ENCODE data around the gene LTBP1.

Gene LTBP1

DNA sequence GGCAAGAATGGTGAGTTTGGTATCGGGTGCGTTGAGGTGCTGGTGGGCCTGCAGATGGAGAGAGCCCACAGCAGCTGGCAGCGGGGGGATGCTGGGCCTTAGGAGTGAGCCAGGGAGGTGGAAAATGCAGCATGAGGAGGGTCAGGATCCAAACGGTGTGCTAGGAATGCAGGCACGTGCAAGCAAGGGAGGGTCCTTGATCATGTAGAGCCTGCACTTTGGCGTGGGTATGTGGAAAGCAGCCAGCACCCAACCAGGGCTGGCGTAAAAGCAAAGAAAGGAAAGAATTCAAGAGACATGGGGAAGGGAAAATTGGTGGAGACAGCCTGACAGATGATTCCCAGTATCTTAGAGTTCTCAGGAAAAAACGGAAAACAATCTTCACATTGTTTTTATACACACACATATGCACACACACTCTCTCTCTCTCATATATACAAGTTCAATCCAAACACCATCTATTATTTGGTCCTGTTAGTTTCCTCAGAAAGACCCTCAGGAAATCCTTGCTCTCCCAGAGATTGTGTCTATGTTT, 46.3 kb downstream of the LTBP1 start:
- intact Hi-C loops (cut with DNase I): no loop called here
- no peak for DNase-seq

DNA sequence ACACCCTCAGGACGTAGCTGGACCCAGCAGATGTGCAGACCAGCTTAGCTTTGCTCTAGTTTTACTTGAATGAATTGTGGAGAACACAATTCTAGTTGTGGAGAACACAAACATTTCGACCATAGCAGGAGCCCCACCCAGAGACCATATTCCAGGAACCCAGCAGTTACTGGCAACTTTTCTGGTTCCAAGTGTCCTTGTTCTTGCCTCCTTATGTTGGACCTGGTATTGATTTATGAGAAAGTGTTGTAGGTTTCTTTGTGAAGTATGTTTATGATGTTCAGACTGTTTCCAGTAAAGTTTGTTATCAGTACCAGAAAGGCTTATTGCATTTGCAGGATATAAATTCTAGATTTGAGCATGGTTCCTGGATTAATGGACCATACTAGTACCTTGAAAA, 51.0 kb downstream of the LTBP1 start:
- DNase-seq: no peak
- intact Hi-C loops (cut with DNase I): no loop called here

DNA sequence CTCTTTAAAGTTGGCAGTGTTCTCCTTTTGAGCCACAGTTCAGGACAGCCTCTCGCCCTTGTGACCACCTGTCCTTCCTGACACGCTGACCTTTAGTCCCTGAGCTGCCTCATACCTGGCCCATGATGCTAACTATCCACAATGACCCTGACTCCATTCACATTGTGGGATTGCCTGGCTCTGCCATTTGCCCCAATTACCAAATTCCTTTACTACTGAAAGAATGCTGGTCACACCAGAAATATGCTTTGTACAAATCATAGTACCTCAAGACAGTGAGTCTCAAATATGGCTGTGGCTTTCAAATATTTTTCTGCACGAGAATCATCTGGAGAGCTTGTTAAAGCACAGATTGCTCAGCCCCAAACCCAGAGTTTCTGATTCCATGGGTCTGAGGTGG, 54.2 kb downstream of the LTBP1 start:
- DNase-seq: no peak
- intact Hi-C loops (cut with DNase I): no loop called here

DNA sequence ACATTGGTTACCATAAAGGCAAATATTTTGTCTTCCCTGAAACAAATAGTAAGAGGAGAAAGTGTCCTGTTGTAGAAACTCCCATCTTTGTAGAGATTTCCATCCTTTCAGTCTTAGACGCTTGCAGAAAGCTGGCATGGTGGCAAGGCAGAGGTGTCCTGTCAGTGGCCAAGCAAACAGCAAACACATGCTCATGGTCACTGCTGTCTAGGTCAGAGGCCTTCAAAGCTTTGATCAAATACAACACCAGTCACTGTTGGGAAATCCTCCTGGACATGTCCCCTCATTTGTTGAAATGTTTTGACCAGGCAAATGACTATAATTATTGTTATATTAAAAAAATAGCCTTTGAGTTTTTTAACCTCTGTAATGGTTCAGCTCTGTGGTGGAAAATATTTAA, 55.1 kb downstream of the LTBP1 start:
- no peak for DNase-seq
- intact Hi-C loops (cut with DNase I): no loop called here

DNA sequence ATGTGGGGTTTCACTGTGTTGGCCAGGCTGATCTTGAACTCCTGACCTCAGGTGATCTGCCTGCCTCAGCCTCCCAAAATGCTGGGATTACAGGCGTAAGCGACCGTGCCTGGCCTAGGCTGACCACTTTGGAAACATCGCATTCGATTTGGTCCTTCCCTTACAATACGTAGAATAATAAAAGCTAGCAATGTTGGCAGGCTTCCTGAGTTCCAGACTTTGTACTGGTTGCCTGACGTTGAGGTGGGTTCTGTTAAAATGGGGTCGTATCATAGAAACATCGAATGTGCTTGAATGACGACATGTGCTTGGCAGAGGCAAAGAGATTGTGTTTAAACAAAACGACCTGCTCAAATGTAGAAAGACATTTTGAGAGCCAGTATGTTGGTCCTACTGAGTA, 56.1 kb downstream of the LTBP1 start:
- intact Hi-C loops (cut with DNase I): no loop called here
- DNase-seq: no peak

DNA sequence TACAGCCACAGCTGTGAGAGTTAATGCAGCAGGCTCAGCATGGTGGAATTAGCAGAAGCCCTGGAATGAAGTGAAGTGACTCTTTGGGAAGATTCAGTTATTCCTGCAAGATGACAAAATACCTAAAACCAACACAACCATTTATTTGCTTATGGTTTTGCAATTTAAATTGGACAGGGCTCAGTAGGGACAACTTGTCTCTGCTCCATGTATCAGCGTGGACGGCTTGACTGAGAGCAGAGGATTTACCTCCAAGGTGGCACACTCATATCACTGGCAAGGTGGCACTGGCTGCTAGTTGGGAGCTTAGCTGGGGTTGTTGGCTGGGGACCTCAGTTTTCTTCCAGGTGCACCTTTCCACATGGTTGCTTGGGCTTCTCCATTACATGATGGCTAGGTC, 58.3 kb downstream of the LTBP1 start:
- DNase-seq: no peak
- intact Hi-C loops (cut with DNase I): no loop called here

DNA sequence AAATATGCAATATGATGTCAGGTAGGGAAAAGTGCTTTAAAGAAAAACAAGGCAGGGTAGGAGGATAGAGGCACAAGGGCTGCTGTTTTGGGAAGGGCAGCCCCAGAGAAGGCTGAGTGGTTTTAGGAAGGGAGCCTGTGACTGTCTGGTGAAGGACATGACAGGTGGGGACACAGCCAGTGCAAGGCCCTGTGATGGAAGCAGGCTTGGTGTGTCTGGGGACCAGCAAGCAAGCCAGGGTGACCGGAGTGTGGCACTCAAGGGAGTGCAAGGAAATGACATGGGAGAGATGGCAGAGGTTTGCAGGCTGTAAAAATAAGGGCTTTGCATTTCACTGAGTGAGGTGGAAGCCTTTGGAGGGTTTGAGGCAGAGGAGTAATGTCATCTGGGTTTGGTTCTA, 62.0 kb downstream of the LTBP1 start:
- no peak for DNase-seq
- intact Hi-C loops (cut with DNase I): no loop called here

DNA sequence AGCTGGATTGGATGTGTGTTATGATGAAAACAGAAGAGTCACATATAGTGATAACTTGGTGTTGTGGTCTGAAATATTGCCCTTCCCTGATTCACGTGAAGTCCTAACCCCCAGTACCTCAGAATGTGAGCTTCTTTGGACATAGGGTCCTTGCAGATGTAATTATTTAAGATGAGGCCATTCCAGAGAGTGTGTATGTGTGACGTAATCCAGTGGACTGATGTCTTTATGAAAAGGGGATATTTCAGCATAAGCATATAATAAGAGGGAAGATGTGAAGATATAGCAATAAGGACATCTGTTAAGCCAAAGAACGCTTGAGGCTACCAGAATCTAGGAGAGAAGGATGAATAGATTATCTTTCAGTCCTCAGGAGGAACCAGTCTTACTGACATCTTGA, 62.5 kb downstream of the LTBP1 start:
- intact Hi-C loops (cut with DNase I): no loop called here
- no peak for DNase-seq

DNA sequence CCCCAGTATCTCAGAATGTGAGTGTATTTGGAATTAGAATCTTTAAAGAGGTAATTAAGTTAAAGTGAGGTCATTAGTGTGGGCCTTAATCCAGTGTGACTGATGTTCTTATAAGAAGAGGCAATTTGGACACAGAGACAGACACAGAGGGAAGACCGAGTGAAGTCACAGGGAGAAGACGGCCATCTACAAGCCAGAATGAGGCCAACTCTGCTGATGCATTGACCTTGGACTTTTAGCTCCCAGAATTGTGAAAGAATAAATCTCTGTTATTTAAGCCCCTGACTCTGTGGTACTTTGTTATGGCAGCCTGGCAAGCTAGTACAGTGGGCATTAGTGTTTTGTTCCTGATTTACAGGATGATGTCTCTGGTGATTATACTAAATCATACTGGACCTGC, 64.6 kb downstream of the LTBP1 start:
- intact Hi-C loops (cut with DNase I): no loop called here
- DNase-seq: no peak

DNA sequence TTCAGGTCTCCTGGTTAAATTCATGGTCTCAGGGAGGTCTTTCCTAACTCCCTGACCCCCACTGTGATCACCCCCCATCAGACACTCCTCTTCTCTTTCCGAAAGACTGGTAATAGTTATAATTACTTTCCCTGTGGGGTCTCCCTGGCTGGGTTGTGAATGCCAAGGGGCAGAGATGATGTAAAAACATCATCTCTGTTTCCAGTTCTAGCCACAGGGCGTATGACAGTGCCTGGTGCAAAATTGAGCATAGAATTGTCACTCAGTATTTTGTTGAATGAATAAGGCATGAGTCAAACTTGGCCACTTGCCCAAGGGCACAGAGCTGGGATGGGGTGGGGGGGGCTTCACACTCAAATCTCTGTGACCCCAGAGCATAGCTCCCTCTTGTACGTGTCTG, 65.2 kb downstream of the LTBP1 start:
- no peak for DNase-seq
- intact Hi-C loops (cut with DNase I): no loop called here

DNA sequence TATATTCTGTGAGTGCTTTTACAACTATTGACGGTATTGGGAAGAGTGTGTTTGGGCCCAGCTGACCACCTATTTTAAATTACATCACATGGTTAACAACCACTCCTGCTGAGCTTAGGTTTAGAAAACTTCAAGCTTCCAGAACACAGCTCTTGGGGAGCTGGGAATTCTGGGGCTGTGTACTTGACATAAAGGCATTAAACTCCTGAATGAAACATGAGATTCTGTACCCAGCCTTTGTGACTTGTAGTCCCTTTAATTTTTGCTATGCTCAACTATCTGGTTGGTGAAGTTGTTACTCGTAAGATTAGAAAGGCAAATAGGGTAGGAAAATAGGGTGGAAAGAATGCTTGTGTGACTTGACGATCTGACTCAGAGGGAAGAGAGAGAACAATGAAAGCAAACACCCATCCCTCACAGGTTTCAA, 66.9 kb downstream of the LTBP1 start:
- DNase-seq: no peak
- intact Hi-C loops (cut with DNase I): no loop called here

DNA sequence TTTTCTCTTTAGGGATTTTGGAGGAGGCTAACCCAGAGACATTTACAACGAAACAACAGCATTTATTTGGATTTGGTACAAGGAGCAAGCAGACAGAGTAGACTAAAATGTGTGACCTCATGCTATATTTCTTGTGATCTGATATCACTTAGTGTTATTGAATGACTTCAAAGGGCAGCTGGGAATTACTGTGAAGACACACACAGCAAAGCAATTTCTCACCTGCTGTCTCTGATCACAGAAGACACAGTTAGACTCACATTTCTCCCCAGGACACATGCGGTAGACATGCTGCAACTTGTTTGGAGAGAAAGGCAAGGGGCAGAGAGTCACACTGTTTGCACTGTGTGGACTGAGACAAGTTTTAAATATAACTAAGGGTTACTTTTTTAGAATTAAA, 67.5 kb downstream of the LTBP1 start:
- no peak for DNase-seq
- intact Hi-C loops (cut with DNase I): no loop called here

DNA sequence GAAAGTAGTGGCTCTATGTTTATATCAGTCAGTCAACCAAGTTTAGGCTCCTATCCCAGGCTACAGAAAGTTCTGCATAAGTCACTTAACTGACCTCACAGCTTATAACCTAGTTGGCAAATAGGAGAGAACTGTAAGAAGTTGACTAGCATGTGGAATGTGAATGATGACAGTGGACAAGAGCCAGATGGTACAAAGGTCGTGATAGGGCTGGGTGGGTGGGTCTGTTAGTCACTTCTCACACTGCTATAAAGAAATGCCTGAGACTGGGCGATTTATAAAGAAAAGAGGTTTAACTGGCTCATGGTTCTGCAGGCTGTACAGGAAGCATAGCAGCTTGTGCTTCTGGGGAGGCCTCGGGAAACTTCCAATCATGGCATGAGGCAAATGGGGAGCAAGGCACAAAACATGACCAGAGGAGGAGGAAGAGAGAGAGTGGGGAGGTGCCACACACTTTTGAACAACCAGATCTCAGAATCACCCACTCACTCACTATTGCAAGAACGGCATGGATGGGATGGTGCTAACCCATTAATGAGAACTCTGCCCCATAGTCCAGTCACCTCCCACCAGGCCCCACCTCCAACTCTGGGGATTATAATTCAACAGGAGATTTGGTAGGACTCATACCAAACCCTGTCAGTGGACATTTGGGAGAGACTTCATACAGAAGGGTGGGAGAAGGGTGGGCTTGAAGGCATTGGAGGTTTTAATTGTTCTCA, 68.8 kb downstream of the LTBP1 start:
- intact Hi-C loops (cut with DNase I): no loop called here
- no peak for DNase-seq

DNA sequence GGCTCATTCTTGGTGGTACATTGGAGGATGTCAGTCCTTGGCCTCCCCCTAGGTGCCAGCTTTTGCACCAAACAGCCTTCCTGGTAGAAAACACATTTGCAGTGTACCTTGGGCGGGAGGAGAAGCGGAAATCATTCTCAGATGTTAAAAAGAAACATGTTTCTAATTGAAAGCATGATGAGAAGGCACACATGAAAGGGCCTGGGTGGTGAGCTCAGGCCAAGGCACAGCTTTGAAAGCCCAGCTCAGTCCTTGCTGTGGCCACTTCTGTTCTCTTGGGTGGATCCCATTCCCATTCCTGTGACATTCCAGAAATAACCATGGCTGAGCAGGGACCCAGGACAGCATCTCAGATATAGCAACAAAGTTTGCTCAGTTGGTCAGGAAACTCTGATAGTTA, 71.5 kb downstream of the LTBP1 start:
- intact Hi-C loops (cut with DNase I): no loop called here
- DNase-seq: no peak

DNA sequence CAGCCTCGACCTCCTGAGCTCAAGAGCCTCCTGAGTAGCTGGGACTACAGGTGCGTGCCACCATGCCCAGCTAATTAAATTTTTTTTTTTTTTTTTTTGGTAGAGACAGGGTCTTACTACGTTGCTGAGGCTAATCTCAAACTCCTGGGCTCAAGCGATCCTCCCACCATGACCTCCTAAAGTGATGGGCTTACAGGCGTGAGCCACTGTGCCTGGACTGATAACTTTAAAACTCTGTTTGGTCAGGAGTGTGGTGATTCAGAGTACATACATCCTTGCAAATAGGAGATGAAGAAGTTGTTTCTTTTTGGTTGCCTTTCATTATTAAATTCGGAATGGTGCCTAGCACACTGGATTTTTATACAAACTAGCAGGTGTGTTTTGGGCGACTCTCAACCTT, 73.0 kb downstream of the LTBP1 start:
- no peak for DNase-seq
- intact Hi-C loops (cut with DNase I): no loop called here

DNA sequence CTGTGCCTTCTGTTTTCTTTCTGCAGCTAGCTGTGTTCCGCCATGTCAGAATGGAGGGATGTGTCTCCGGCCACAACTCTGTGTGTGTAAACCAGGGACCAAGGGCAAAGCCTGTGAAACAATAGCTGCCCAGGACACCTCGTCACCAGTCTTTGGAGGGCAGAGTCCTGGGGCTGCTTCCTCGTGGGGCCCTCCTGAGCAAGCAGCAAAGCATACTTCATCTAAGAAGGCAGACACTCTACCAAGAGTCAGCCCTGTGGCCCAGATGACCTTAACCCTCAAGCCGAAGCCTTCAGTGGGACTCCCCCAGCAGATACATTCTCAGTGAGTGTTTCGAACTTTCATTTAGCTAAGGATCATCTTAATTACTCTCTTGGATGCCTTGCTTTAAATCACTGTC, 74.1 kb downstream of the LTBP1 start:
- no peak for DNase-seq
- intact Hi-C loops (cut with DNase I): no loop called here

DNA sequence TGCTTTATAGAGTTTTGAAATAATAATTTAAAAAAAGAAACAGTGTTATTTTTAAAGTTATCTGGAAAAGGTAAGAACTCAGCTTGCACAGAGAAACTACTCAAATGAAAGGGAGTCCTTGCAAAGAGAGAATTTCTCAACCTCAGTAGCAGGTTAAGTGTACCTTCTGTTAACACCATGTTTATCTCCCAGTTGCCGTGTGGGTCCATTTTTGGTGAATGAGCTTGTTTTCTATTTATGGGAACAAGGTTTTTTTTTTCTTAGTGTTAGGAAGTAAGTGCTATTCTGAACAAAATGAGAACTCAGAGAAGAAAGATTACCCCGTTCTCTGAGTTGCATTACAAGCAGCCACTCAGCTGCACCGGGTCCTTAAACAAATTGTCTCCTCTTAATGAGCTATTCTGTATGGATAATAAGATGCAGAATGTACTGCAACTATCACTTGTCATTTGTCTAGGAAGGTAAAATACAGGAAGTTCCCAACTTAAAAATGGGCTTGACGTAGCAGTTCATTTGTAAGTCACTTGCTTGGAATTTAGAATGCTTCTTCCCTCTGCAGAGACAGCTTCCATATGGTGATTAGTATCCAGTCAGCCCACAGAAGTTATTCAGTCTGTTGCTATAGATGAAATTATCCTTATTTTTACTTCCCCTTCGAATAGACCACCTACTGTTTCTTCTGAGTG, 74.9 kb downstream of the LTBP1 start:
- DNase-seq: no peak
- intact Hi-C loops (cut with DNase I): no loop called here

DNA sequence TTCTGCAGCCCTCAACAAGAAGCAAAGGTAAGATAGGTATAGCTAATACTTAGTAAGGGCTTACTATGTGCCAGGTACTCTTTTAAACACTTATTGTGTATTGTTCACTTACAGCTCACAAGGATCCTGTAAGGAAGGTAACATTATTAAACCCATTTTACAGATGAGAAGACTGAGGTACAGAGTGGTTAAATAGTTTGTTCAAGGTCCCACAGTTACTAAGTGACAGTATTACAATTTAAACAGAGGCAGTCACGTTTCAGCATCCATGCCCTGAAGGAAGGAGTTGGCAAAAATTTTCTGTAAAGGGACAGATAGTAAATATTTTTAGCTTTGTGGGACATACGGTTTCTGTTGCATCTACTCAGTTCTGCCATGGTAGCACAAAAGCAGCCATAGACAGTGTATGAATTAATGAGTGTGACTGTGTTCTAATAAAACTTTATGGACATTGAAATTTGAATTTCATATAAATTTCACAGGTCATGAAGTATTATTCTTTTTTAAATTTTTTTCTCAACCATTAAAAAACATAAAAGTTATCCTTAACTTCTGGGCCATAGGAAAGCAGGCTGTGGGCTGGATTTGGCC, 75.7 kb downstream of the LTBP1 start:
- intact Hi-C loops (cut with DNase I): no loop called here
- no peak for DNase-seq

DNA sequence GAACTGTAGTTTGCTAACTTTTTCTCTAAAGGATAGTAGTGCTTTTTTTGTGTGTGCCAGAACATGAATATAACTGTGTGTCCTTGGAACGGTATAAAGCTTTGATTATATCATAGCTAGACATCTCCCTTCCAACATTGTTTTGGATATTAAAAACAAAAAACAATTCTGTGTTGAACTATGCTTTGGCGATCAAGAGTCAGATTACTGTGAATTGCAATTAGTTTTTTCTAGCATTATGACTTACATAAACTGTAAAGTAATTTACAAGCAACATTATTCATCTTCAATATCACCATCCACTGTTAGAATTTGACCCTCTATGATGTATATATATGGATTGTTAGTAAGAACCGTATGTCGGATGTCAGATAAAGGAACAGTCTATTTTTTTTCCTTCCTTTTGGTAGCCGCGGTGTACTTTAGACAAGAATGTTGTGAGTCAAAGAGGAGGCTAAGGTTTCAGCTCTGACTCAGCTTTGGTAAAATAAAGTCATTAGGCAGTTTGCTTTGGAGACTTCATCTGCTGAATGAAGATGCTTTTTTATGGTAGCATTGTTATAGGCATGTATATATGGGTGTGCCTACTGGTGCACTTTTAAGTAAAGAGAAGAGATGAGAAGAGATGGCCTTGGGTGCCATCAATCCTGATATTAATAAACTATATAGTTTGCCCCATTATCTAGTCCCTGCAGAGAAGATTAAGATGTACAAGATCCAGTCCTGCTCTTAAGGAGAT, 76.4 kb downstream of the LTBP1 start:
- intact Hi-C loops (cut with DNase I): no loop called here
- DNase-seq: no peak

DNA sequence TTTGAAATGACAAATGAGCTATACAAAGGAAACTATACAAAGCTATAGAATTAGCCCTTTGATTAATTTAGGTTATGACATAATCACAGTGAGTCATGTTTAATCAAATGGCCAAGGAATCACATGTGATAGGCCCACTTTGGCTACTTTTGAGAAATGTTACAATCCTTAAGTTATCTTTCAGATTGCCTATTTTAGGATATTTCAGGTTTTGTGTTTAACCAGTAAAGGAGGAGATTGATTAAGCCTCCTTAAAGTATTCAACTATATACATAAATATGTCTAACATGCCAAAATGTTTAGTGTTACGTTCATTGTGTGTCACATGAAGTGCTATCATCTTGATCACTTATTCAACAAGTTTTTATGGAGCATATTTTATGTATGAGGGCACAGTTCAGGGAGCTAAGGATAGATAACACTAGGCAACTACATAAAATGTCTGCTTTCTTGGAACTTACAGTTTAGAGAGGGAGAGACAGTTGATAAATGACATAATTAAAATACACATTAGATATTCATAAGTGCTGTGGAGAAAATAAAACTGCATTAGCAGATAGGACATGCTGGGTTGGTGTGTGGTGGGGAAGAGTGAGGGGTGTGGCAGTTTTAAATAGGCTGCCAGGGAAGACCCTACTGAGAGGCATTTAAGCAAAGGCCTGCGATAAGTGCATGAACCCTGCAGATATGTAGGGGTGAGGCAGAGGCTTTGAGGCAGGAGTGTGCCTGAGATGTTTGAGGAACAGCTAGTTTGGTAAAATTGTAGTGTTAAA, 77.2 kb downstream of the LTBP1 start:
- no peak for DNase-seq
- intact Hi-C loops (cut with DNase I): no loop called here

DNA sequence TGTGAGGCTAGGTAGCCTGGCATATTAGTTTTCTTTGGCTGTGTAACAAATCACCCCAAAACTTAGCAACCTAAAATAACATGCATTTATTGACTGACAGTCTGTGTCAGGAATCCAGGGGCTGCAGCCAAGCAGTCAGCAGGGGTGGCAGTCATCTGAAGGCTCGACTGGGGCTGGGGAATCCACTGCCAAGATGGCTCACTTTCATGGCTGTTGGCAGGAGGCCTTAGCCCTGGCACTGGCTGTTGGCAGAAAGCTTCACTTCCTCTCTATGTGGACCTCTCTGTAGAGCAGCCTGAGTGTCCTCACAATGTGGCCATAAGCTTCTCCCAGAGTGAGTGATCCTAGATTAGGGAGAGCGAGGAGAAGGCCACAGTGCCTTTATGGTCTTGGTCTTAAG, 78.0 kb downstream of the LTBP1 start:
- DNase-seq: no peak
- intact Hi-C loops (cut with DNase I): no loop called here
